Naive thymus-derived CD4-positive, alpha-beta T cell (primary cell): ENCODE results near the gene UNC13C. TPM values are rescaled to one million over a fixed set of nuclear protein-coding genes. Genes with fewer than 3 reads are reported as not detected.

Experiments
- ATAC-seq: fragments of 150-1000 bp; cut with Tn5 transposase; 2 replicates; pipeline ENCODE4 v1.10.0; 2021; ENCODE audit warnings: mild to moderate bottlenecking, moderate library complexity
- CTCF ChIA-PET: fragments of 350-600 bp; sonication (Branson Sonifier 250); formaldehyde crosslinking; loops from one replicate; lab custom pipeline; 2021; ENCODE audit warnings: antibody characterized with exemption; lab: Charles Lee
- POLR2A ChIA-PET: fragments of 350-600 bp; sonication (Branson Sonifier 250); formaldehyde crosslinking; loops from one replicate; lab custom pipeline; 2021; ENCODE audit warnings: antibody characterized with exemption, inconsistent platforms; lab: Charles Lee
- DNase-seq, 9 donors: peaks; one replicate each; pipeline versions ENCODE4 v3.0.0 to v3.0.0-alpha.2; 2020 to 2022; ENCODE audit warnings: mixed read lengths in 1 of 9
- H3K27ac ChIP-seq: one replicate; pipeline ENCODE4 v1.7.0; 2013; ENCODE audit warnings: mild to moderate bottlenecking, low read depth, low read length, moderate library complexity
- H3K27me3 ChIP-seq, 2 donors: one replicate each; pipeline ENCODE4 v1.7.0; 2013; ENCODE audit warnings: low read length in 2 of 2, mild to moderate bottlenecking in 2 of 2, moderate library complexity in 2 of 2; ENCODE audit not compliant: control insufficient read depth in 2 of 2, insufficient read depth in 2 of 2
- H3K36me3 ChIP-seq, 3 experiments: 1 replicate in 2 of 3; 2 replicates in 1 of 3; pipeline ENCODE4 v1.7.0; 2013; ENCODE audit warnings: low read length in 3 of 3, mild to moderate bottlenecking in 3 of 3, moderate library complexity in 1 of 3; ENCODE audit not compliant: insufficient read depth in 3 of 3, control insufficient read depth in 2 of 3
- H3K4me1 ChIP-seq, 2 donors: one replicate each; pipeline ENCODE4 v1.7.0; 2013; ENCODE audit warnings: low read length in 2 of 2, mild to moderate bottlenecking in 2 of 2, moderate library complexity in 1 of 2; ENCODE audit not compliant: control insufficient read depth in 2 of 2, insufficient read depth in 2 of 2
- H3K4me3 ChIP-seq: 2 replicates; pipeline ENCODE4 v1.7.0; 2013; ENCODE audit warnings: mild to moderate bottlenecking, low read length
- H3K9me3 ChIP-seq, 3 experiments: 1 replicate in 2 of 3; 2 replicates in 1 of 3; pipeline ENCODE4 v1.7.0; 2013; ENCODE audit warnings: low read length in 3 of 3; ENCODE audit not compliant: control insufficient read depth in 2 of 3
- H3K27ac Mint-ChIP-seq, 9 donors: one replicate each; pipeline ENCODE4 v1.8.0; 2020 to 2022; ENCODE audit warnings: mixed read lengths in 9 of 9, mild to moderate bottlenecking in 8 of 9, moderate library complexity in 5 of 9, inconsistent platforms in 2 of 9
- H3K27me3 Mint-ChIP-seq, 5 donors: one replicate each; pipeline ENCODE4 v1.8.0; 2021 to 2022; ENCODE audit warnings: mixed read lengths in 5 of 5, mild to moderate bottlenecking in 1 of 5
- H3K36me3 Mint-ChIP-seq, 5 donors: one replicate each; pipeline ENCODE4 v1.8.0; 2020 to 2022; ENCODE audit warnings: mixed read lengths in 5 of 5, mild to moderate bottlenecking in 3 of 5, inconsistent platforms in 1 of 5
- H3K4me1 Mint-ChIP-seq, 7 donors: one replicate each; pipeline ENCODE4 v1.8.0; 2020 to 2022; ENCODE audit warnings: mixed read lengths in 7 of 7, mild to moderate bottlenecking in 3 of 7, inconsistent platforms in 1 of 7
- H3K4me3 Mint-ChIP-seq, 10 donors: one replicate each; pipeline ENCODE4 v1.8.0; 2020 to 2022; ENCODE audit warnings: mild to moderate bottlenecking in 10 of 10, mixed read lengths in 10 of 10, moderate library complexity in 6 of 10, inconsistent platforms in 2 of 10
- H3K9me3 Mint-ChIP-seq, 11 donors: one replicate each; pipeline ENCODE4 v1.8.0; 2020 to 2022; ENCODE audit warnings: mixed read lengths in 11 of 11, mild to moderate bottlenecking in 4 of 11, inconsistent platforms in 1 of 11, moderate library complexity in 1 of 11
- intact Hi-C, 2 donors: fragments of 100-400 bp; cut with micrococcal nuclease; formaldehyde crosslinking; loops; one replicate each; pipeline ENCODE4 v1.15.1; 2023
- polyA plus RNA-seq, 2 donors: library from polyadenylated mRNA; unstranded; fragments of 300-500 nt; fragmentation: Illumina TruSeq; gene quantifications; one replicate each; pipeline ENCODE4 v1.2.3, GENCODE V29; 2021
- total RNA-seq, 6 experiments: library from RNA in 5 of 6; stranded (reverse) in 5 of 6; gene quantifications; 1 replicate in 5 of 6; 2 replicates in 1 of 6; pipeline ENCODE4 v1.2.3 and lab custom pipeline; 2021 to 2026

The UNC13C gene
- total and polyA plus RNA-seq, 7 experiments from 2014 or later = not detected

GRCh38 chr15:54304321-54304720 lies 326.1 kb downstream of the UNC13C start:
- Mint-ChIP-seq H3K36me3 (no peaks in the 10 kb centered on the region), H3K9me3 (peaks cover 0 to 4% (median 0%) of the 10 kb centered on the region in 11 donors), H3K27ac (no peak overlapping the region), H3K27me3 (peaks cover 0 to 4% (median 0%) of the 10 kb centered on the region in 5 donors), H3K4me1 (no peaks in the 10 kb centered on the region), H3K4me3 (no peak overlapping the region)
- intact Hi-C loops = no loop called here
- no peaks in the 10 kb centered on the region for H3K36me3 ChIP-seq
- H3K4me3 ChIP-seq = no peak overlapping the region
- no peaks in the 10 kb centered on the region for H3K9me3 ChIP-seq
- DNase-seq = no peak
- H3K4me1 ChIP-seq = no peaks in the 10 kb centered on the region
- no peak overlapping the region for H3K27ac ChIP-seq
- POLR2A ChIA-PET = no interaction called here
- no peak for ATAC-seq
- CTCF ChIA-PET = no interaction called here
- H3K27me3 ChIP-seq = no peaks in the 10 kb centered on the region

- Mint-ChIP-seq H3K27me3 (peaks cover 0 to 4% (median 0%) of the 10 kb centered on the region in 5 donors), H3K27ac (no peak overlapping the region), H3K36me3 (no peaks in the 10 kb centered on the region), H3K9me3 (peaks cover 0 to 4% (median 0%) of the 10 kb centered on the region in 11 donors), H3K4me3 (no peak overlapping the region), H3K4me1 (no peaks in the 10 kb centered on the region)
- ChIA-PET CTCF (no interaction called here), POLR2A (no interaction called here)
- Histone ChIP-seq H3K9me3 (no peaks in the 10 kb centered on the region), H3K36me3 (no peaks in the 10 kb centered on the region), H3K4me3 (no peak overlapping the region), H3K27ac (no peak overlapping the region), H3K4me1 (no peaks in the 10 kb centered on the region), H3K27me3 (no peaks in the 10 kb centered on the region)
- no peak for ATAC-seq
- intact Hi-C loops = no loop called here
- DNase-seq = no peak
These were observed 326.9 kb downstream of the UNC13C start for GRCh38 chr15:54305138-54305537.

GRCh38 chr15:54307252-54307902 lies 329.1 kb downstream of the UNC13C start:
- CTCF ChIA-PET = no interaction called here
- H3K27ac ChIP-seq = no peak overlapping the region
- Mint-ChIP-seq H3K27ac (no peak overlapping the region), H3K36me3 (no peaks in the 10 kb centered on the region), H3K4me1 (no peaks in the 10 kb centered on the region), H3K4me3 (no peak overlapping the region), H3K9me3 (peaks cover 0 to 2% (median 0%) of the 10 kb centered on the region in 11 donors), H3K27me3 (peaks cover 0 to 4% (median 0%) of the 10 kb centered on the region in 5 donors)
- intact Hi-C loops = no loop called here
- no peaks in the 10 kb centered on the region for H3K9me3 ChIP-seq
- POLR2A ChIA-PET = no interaction called here
- H3K4me1 ChIP-seq = no peaks in the 10 kb centered on the region
- ATAC-seq (no peak), DNase-seq (no peak)
- H3K36me3 ChIP-seq = no peaks in the 10 kb centered on the region
- no peak overlapping the region for H3K4me3 ChIP-seq
- H3K27me3 ChIP-seq = no peaks in the 10 kb centered on the region

- ChIA-PET CTCF (no interaction called here), POLR2A (no interaction called here)
- H3K27me3 ChIP-seq = no peaks in the 10 kb centered on the region
- H3K4me3 Mint-ChIP-seq = no peak overlapping the region
- H3K4me1 Mint-ChIP-seq = no peaks in the 10 kb centered on the region
- peaks cover 0 to 2% (median 0%) of the 10 kb centered on the region in 11 donors for H3K9me3 Mint-ChIP-seq
- no peak overlapping the region for H3K27ac Mint-ChIP-seq
- peaks cover 0 to 4% (median 0%) of the 10 kb centered on the region in 5 donors for H3K27me3 Mint-ChIP-seq
- H3K4me3 ChIP-seq = no peak overlapping the region
- no peaks in the 10 kb centered on the region for H3K36me3 Mint-ChIP-seq
- intact Hi-C loops = no loop called here
- no peak for ATAC-seq
- H3K27ac ChIP-seq = no peak overlapping the region
- H3K4me1 ChIP-seq = no peaks in the 10 kb centered on the region
- H3K9me3 ChIP-seq = no peaks in the 10 kb centered on the region
- H3K36me3 ChIP-seq = no peaks in the 10 kb centered on the region
- DNase-seq = no peak
These were observed 329.7 kb downstream of the UNC13C start for GRCh38 chr15:54307926-54308325.

- no peaks in the 10 kb centered on the region for H3K4me1 Mint-ChIP-seq
- H3K4me3 Mint-ChIP-seq = no peak overlapping the region
- H3K27me3 ChIP-seq = no peaks in the 10 kb centered on the region
- H3K36me3 Mint-ChIP-seq = no peaks in the 10 kb centered on the region
- POLR2A ChIA-PET = no interaction called here
- ATAC-seq (no peak), DNase-seq (no peak)
- H3K27me3 Mint-ChIP-seq = no peaks in the 10 kb centered on the region
- no peak overlapping the region for H3K27ac ChIP-seq
- CTCF ChIA-PET = no interaction called here
- H3K27ac Mint-ChIP-seq = no peak overlapping the region
- H3K9me3 Mint-ChIP-seq = peaks cover 0 to 11% (median 0%) of the 10 kb centered on the region in 11 donors
- H3K4me1 ChIP-seq = no peaks in the 10 kb centered on the region
- intact Hi-C loops = no loop called here
- no peak overlapping the region for H3K4me3 ChIP-seq
- no peaks in the 10 kb centered on the region for H3K9me3 ChIP-seq
- H3K36me3 ChIP-seq = no peaks in the 10 kb centered on the region
These were observed 334.3 kb downstream of the UNC13C start for GRCh38 chr15:54312528-54312927.

GRCh38 chr15:54321426-54321825 lies 343.2 kb downstream of the UNC13C start:
- Histone ChIP-seq H3K9me3 (no peaks in the 10 kb centered on the region), H3K36me3 (no peaks in the 10 kb centered on the region), H3K4me1 (no peaks in the 10 kb centered on the region), H3K4me3 (no peak overlapping the region), H3K27me3 (no peaks in the 10 kb centered on the region), H3K27ac (no peak overlapping the region)
- peaks cover 0 to 14% (median 0%) of the 10 kb centered on the region in 11 donors for H3K9me3 Mint-ChIP-seq
- ChIA-PET CTCF (no interaction called here), POLR2A (no interaction called here)
- no peak overlapping the region for H3K4me3 Mint-ChIP-seq
- intact Hi-C loops = no loop called here
- no peaks in the 10 kb centered on the region for H3K36me3 Mint-ChIP-seq
- H3K27me3 Mint-ChIP-seq = peaks cover 0 to 4% (median 0%) of the 10 kb centered on the region in 5 donors
- no peak for DNase-seq
- no peaks in the 10 kb centered on the region for H3K4me1 Mint-ChIP-seq
- H3K27ac Mint-ChIP-seq = no peak overlapping the region
- no peak for ATAC-seq

GRCh38 chr15:54322341-54322740 lies 344.1 kb downstream of the UNC13C start:
- no peaks in the 10 kb centered on the region for H3K4me1 ChIP-seq
- POLR2A ChIA-PET = no interaction called here
- H3K27me3 ChIP-seq = no peaks in the 10 kb centered on the region
- ATAC-seq (no peak), DNase-seq (no peak)
- no peaks in the 10 kb centered on the region for H3K9me3 ChIP-seq
- Mint-ChIP-seq H3K27me3 (peaks cover 0 to 4% (median 0%) of the 10 kb centered on the region in 5 donors), H3K27ac (no peak overlapping the region), H3K36me3 (no peaks in the 10 kb centered on the region), H3K9me3 (peaks cover 0 to 12% (median 0%) of the 10 kb centered on the region in 11 donors), H3K4me3 (no peak overlapping the region), H3K4me1 (no peaks in the 10 kb centered on the region)
- H3K27ac ChIP-seq = no peak overlapping the region
- no peak overlapping the region for H3K4me3 ChIP-seq
- no peaks in the 10 kb centered on the region for H3K36me3 ChIP-seq
- intact Hi-C loops = no loop called here
- CTCF ChIA-PET = no interaction called here
